Stomach smooth muscle (tissue), 2 donors: ENCODE data around the gene VWA5B2.
A peak's percentile ranks its signal among the peaks of the same experiment; 100 is the strongest.
"Not testable (repeated sequence)": the region's sequence is repeated elsewhere in the genome, so short reads cannot be mapped to it uniquely, and the experiment has no call there.

Source experiments
- H3K27ac ChIP-seq: one replicate; pipeline ENCODE4 v1.7.0; 2013; ENCODE audit warnings: mild to moderate bottlenecking, low read length, inconsistent platforms
- H3K27me3 ChIP-seq, 2 donors: one replicate each; pipeline ENCODE4 v1.7.0; 2013; ENCODE audit warnings: low read length in 2 of 2; ENCODE audit not compliant: insufficient read depth in 2 of 2, control insufficient read depth in 1 of 2
- H3K36me3 ChIP-seq, 2 donors: one replicate each; pipeline ENCODE4 v1.7.0; 2013; ENCODE audit warnings: low read length in 2 of 2; ENCODE audit not compliant: control insufficient read depth in 2 of 2, insufficient read depth in 2 of 2
- H3K4me1 ChIP-seq: one replicate; pipeline ENCODE4 v1.7.0; 2013; ENCODE audit warnings: low read length; ENCODE audit not compliant: control insufficient read depth, insufficient read depth
- H3K4me3 ChIP-seq, 2 donors: one replicate each; pipeline ENCODE4 v1.7.0; 2013; ENCODE audit warnings: low read length in 2 of 2
- H3K9ac ChIP-seq, 2 donors: one replicate each; pipeline ENCODE4 v1.7.0; 2013; ENCODE audit warnings: low read length in 2 of 2, mild to moderate bottlenecking in 1 of 2
- H3K9me3 ChIP-seq, 2 donors: one replicate each; pipeline ENCODE4 v1.7.0; 2013; ENCODE audit warnings: low read length in 2 of 2; ENCODE audit not compliant: control insufficient read depth in 2 of 2
- donor health status: healthy.
- donor health status: Pancreatic carcinoma.

The VWA5B2 gene

GRCh38 chr3:184259396-184259877 lies 30.1 kb downstream of the VWA5B2 start:
- Histone ChIP-seq H3K4me3 (no peak overlapping the region), H3K9me3 (no peaks in the 10 kb centered on the region), H3K36me3 (no peaks in the 10 kb centered on the region), H3K4me1 (peaks cover 21% of the 10 kb centered on the region), H3K27me3 (peaks cover 38 to 57% of the 10 kb centered on the region in 2 donors), H3K9ac (no peak overlapping the region), H3K27ac (no peak overlapping the region)

- Histone ChIP-seq H3K27ac (no peak overlapping the region), H3K4me1 (peaks cover 21% of the 10 kb centered on the region), H3K36me3 (no peaks in the 10 kb centered on the region), H3K9ac (no peak overlapping the region), H3K9me3 (no peaks in the 10 kb centered on the region), H3K4me3 (peak overlapping the region; percentile 19 to 59), H3K27me3 (peaks cover 41 to 62% of the 10 kb centered on the region in 2 donors)
These were observed 30.7 kb downstream of the VWA5B2 start for GRCh38 chr3:184259878-184260723.

GRCh38 chr3:184260724-184261269 lies 31.4 kb downstream of the VWA5B2 start:
- Histone ChIP-seq H3K4me3 (peak overlapping the region in 1 of 2 donors; percentile 59), H3K36me3 (no peaks in the 10 kb centered on the region), H3K9ac (no peak overlapping the region), H3K4me1 (peaks cover 21% of the 10 kb centered on the region), H3K9me3 (no peaks in the 10 kb centered on the region), H3K27me3 (peaks cover 41 to 62% of the 10 kb centered on the region in 2 donors), H3K27ac (no peak overlapping the region)

- Histone ChIP-seq H3K27me3 (peaks cover 41 to 62% of the 10 kb centered on the region in 2 donors), H3K9me3 (no peaks in the 10 kb centered on the region), H3K9ac (no peak within 1 kb of the TSS), H3K4me3 (peak within 1 kb of the TSS; percentile 43 to 59), H3K36me3 (no peaks in the 10 kb centered on the region), H3K27ac (no peak within 1 kb of the TSS), H3K4me1 (peaks cover 21% of the 10 kb centered on the region)
These were observed 32.0 kb downstream of the VWA5B2 start, which contains the start of gene CAMK2N2 for GRCh38 chr3:184261270-184261853. Gene CAMK2N2, minus strand, starts transcription at chr3:184261553. Its CDS starts 268 bp downstream, at chr3:184261285.

GRCh38 chr3:184261854-184262763 lies 32.7 kb downstream of the VWA5B2 start:
- H3K9ac ChIP-seq: no peak overlapping the region
- no peaks in the 10 kb centered on the region for H3K9me3 ChIP-seq
- H3K4me3 ChIP-seq: peak overlapping the region; percentile 43 to 59
- H3K36me3 ChIP-seq: no peaks in the 10 kb centered on the region
- H3K27ac ChIP-seq: no peak overlapping the region
- peaks cover 41 to 59% of the 10 kb centered on the region in 2 donors for H3K27me3 ChIP-seq
- H3K4me1 ChIP-seq: peaks cover 21% of the 10 kb centered on the region

- peaks cover 40 to 54% of the 10 kb centered on the region in 2 donors for H3K27me3 ChIP-seq
- H3K4me3 ChIP-seq: no peak overlapping the region
- H3K4me1 ChIP-seq: peaks cover 21% of the 10 kb centered on the region
- H3K27ac ChIP-seq: no peak overlapping the region
- H3K9ac ChIP-seq: no peak overlapping the region
- H3K9me3 ChIP-seq: no peaks in the 10 kb centered on the region
- no peaks in the 10 kb centered on the region for H3K36me3 ChIP-seq
These were observed 33.4 kb downstream of the VWA5B2 start for GRCh38 chr3:184262764-184263179.

GRCh38 chr3:184267249-184267648 lies 37.9 kb downstream of the VWA5B2 start:
- H3K27ac ChIP-seq, H3K9ac ChIP-seq, H3K9me3 ChIP-seq, H3K4me3 ChIP-seq, H3K36me3 ChIP-seq, H3K4me1 ChIP-seq: not testable (repeated sequence)
- H3K27me3 ChIP-seq: peaks cover 12 to 18% of the 10 kb centered on the region in 2 donors

GRCh38 chr3:184272269-184272668 lies 42.9 kb downstream of the VWA5B2 start:
- Histone ChIP-seq H3K27me3 (peaks cover 21 to 25% of the 10 kb centered on the region in 2 donors), H3K9me3 (no peaks in the 10 kb centered on the region)

GRCh38 chr3:184275381-184275701 lies 46.0 kb downstream of the VWA5B2 start:
- Histone ChIP-seq H3K9me3 (no peaks in the 10 kb centered on the region), H3K27me3 (peaks cover 21 to 28% of the 10 kb centered on the region in 2 donors), H3K4me1 (peaks cover 3% of the 10 kb centered on the region), H3K27ac (no peak overlapping the region), H3K4me3 (no peak overlapping the region), H3K9ac (no peak overlapping the region), H3K36me3 (no peaks in the 10 kb centered on the region)

More at GRCh38 chr3:184272269-184272668, 42.9 kb downstream of the VWA5B2 start:
- no peaks in the 10 kb centered on the region for H3K36me3 ChIP-seq
- H3K27ac ChIP-seq: no peak overlapping the region
- no peak overlapping the region for H3K9ac ChIP-seq
- H3K4me1 ChIP-seq: peaks cover 3% of the 10 kb centered on the region
- no peak overlapping the region for H3K4me3 ChIP-seq
